AG04449 (cell line): ENCODE measurements around the gene KRT3.

Source experiments
- CTCF ChIA-PET: fragments of 350-600 bp; formaldehyde crosslinking; extraction: SDS; loops from one replicate; lab custom pipeline; 2021; ENCODE audit warnings: antibody characterized with exemption; lab: Yijun Ruan, JAX
- POLR2A ChIA-PET: fragments of 400-600, 350-600 bp; formaldehyde crosslinking; extraction: SDS; loops from one replicate; lab custom pipeline; 2020; ENCODE audit warnings: antibody characterized with exemption, inconsistent platforms; lab: Yijun Ruan, JAX
- DNase-seq: peaks from one replicate; pipeline ENCODE4 v3.0.0-alpha.2; 2010; ENCODE audit warnings: low read depth, low spot score
- H3K4me3 ChIP-seq: 2 replicates; pipeline ENCODE4 v1.5.1; 2011; ENCODE audit warnings: low read depth, mild to moderate bottlenecking, control low read depth, low read length
- TF ChIP-seq, protein P1 (sequence below): IDR thresholded peaks from one replicate; pipeline ENCODE4 v1.5.1; 2011; ENCODE audit warnings: mild to moderate bottlenecking, moderate library complexity, low read length, control low read depth, inconsistent platforms; ENCODE audit not compliant: insufficient read depth; ENCODE audit errors: missing control alignments

KRT3 gene

DNA sequence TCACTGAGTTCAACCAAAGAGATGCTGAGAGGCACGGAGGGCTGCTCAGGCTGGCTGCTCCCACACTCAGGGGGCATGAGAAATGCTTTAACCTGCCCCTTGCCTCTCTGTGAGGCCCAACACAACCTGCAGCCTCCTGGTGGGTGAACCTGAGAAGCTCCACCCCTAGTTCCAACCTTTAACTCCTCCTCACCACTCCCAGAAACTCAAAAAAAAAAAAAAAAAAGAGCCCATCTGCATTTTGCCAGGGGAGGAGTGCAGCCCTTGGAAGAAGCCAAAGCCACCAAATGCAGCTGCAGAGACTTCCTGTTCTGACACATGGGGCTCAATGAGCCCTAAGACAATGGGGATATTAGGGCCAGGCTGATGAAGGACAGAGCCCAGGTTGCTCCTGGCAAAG lies 9.1 kb upstream of the KRT3 start:
- no peak overlapping the region for H3K4me3 ChIP-seq
- ChIA-PET POLR2A (interaction anchor here (0.6 kb wide), 1 partner anchor 1683 kb away, joined by 3 read pairs; no protein-coding TSS in a partner anchor), CTCF (interaction anchor here (0.7 kb wide), 1 partner anchor 615 kb away, joined by 3 read pairs; no protein-coding TSS in a partner anchor)
- TF ChIP-seq, protein P1, sequence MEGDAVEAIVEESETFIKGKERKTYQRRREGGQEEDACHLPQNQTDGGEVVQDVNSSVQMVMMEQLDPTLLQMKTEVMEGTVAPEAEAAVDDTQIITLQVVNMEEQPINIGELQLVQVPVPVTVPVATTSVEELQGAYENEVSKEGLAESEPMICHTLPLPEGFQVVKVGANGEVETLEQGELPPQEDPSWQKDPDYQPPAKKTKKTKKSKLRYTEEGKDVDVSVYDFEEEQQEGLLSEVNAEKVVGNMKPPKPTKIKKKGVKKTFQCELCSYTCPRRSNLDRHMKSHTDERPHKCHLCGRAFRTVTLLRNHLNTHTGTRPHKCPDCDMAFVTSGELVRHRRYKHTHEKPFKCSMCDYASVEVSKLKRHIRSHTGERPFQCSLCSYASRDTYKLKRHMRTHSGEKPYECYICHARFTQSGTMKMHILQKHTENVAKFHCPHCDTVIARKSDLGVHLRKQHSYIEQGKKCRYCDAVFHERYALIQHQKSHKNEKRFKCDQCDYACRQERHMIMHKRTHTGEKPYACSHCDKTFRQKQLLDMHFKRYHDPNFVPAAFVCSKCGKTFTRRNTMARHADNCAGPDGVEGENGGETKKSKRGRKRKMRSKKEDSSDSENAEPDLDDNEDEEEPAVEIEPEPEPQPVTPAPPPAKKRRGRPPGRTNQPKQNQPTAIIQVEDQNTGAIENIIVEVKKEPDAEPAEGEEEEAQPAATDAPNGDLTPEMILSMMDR, result no peak
- no peak for DNase-seq

GRCh38 chr12:52802442-52802841 lies 6.5 kb upstream of the KRT3 start:
- POLR2A ChIA-PET, result no interaction called here
- CTCF ChIA-PET, result no interaction called here
- H3K4me3 ChIP-seq, result no peak overlapping the region
- DNase-seq, result no peak
- TF ChIP-seq, protein P1, result no peak

- no peak for DNase-seq
- ChIA-PET POLR2A (no interaction called here), CTCF (no interaction called here)
- no peak overlapping the region for H3K4me3 ChIP-seq
- TF ChIP-seq, protein P1, result no peak
Observed at GRCh38 chr12:52801773-52802172, 5.9 kb upstream of the KRT3 start.

DNA sequence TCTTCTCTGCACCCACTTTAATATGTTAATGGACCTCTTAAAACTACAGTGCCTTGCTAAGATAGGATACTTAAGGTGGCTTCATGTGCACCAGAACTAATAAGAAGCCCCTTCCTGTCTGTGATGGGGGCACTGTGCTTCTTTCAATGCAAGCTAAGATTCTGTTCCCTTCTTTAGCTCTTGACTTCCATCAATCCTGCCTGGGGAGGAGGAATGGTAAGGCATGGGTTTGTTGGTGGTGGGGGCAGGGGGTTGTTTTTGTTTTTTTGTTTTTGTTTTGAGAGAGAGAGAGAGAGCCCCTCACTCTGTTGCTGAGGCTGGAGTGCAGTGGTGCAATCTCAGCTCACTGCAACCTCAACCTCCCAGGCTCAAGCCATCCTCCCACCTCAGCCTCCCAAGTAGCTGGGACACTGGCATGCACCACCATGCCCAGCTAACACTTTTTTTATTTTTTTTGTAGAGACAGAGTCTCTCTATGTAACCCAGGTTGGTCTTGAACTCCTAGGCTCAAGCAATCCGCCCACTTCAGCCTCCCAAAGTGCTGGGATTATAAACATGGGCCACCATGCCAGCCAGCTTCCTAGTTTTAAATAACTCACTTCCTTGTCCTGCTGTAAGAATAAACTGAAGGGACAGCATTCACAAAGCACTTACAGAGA lies 4.5 kb upstream of the KRT3 start:
- POLR2A ChIA-PET, result interaction anchor here (0.7 kb wide), 1 partner anchor 12 kb away, joined by 3 read pairs; no protein-coding TSS in a partner anchor
- TF ChIP-seq, protein P1, result no peak
- CTCF ChIA-PET, result interaction anchor here (1.1 kb wide), 1 partner anchor 79 kb away, joined by 3 read pairs; no protein-coding TSS in a partner anchor
- no peak overlapping the region for H3K4me3 ChIP-seq
- DNase-seq, result no peak

GRCh38 chr12:52799505-52800211 lies 3.7 kb upstream of the KRT3 start:
- CTCF ChIA-PET, result no interaction called here
- no peak overlapping the region for H3K4me3 ChIP-seq
- POLR2A ChIA-PET, result no interaction called here
- TF ChIP-seq, protein P1, result no peak
- no peak for DNase-seq
